Measurements from ENCODE around the gene TENT4A. TPM values are rescaled to one million over a fixed set of nuclear protein-coding genes. Genes with fewer than 3 reads are reported as not detected.

The TENT4A gene
- total and polyA plus RNA-seq, 10 of the 15 experiments (the other 5 are each of a cell fraction or from before 2014, with no cell fraction given): 1.4 to 30.6 (median 12.5) TPM

GRCh38 chr5:6792911-6793471 lies 79.8 kb downstream of the TENT4A start:
- 19% methylated on average over 14 of the region's 14 CpGs for WGBS (ENCODE audit: insufficient coverage, insufficient replicate concordance, low lambda C conversion rate, missing lambda C conversion rate)
- H2AFZ ChIP-seq (ENCODE audit: control insufficient read depth, low read depth, low read length): no peak overlapping the region
- ChIA-PET CTCF (no interaction called here), RAD21 (ENCODE audit: unreplicated experiment) (no interaction called here), SMC1A (ENCODE audit: uncharacterized antibody, unreplicated experiment) (interaction anchor here (1.6 kb wide), 1 partner anchor 8 kb away, joined by 5 read pairs; no protein-coding TSS in a partner anchor), POLR2A (no interaction called here)
- no peaks in the 10 kb centered on the region for H3K36me3 ChIP-seq (ENCODE audit: control insufficient read depth in 2 of 2, insufficient read depth in 2 of 2, low read length in 1 of 2)
- no peak overlapping the region for H3K9ac ChIP-seq (ENCODE audit: control insufficient read depth, insufficient read depth, low read length)
- in situ Hi-C loops (cut with MboI) (no loop called here), intact Hi-C loops (cut with micrococcal nuclease; ENCODE audit: unreplicated experiment) (no loop called here)
- BruUV-seq (replicated peaks): no TSS peak
- no peaks in the 10 kb centered on the region for H4K20me1 ChIP-seq (ENCODE audit: control insufficient read depth, insufficient read depth)
- ATAC-seq (no peak), FAIRE-seq (no peak), DNase-seq (ENCODE audit: low read depth, low spot score) (no peak)
- TF ChIP-seq ATF3 (IDR thresholded peaks at IDR 0.05; ENCODE audit: borderline replicate concordance, extremely low read depth, low read depth, low read length) (no peak), IKZF2 (IDR thresholded peaks at IDR 0.05) (no peak), NRF1 (conservative IDR thresholded peaks at IDR 0.05; ENCODE audit: low read depth, low read length) (no peak), CHD4 (IDR thresholded peaks at IDR 0.05) (no peak)
- TF ChIP-seq, protein P1, sequence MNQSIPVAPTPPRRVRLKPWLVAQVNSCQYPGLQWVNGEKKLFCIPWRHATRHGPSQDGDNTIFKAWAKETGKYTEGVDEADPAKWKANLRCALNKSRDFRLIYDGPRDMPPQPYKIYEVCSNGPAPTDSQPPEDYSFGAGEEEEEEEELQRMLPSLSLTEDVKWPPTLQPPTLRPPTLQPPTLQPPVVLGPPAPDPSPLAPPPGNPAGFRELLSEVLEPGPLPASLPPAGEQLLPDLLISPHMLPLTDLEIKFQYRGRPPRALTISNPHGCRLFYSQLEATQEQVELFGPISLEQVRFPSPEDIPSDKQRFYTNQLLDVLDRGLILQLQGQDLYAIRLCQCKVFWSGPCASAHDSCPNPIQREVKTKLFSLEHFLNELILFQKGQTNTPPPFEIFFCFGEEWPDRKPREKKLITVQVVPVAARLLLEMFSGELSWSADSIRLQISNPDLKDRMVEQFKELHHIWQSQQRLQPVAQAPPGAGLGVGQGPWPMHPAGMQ (IDR thresholded peaks at IDR 0.05; ENCODE audit: borderline replicate concordance): no peak
- no peak overlapping the region for H3K4me3 ChIP-seq
- H3K4me2 ChIP-seq (ENCODE audit: control insufficient read depth, insufficient read depth): no peak overlapping the region
- no peaks in the 10 kb centered on the region for H3K79me2 ChIP-seq (ENCODE audit: control insufficient read depth, insufficient read depth, low read length)
- no peaks in the 10 kb centered on the region for H3K4me1 ChIP-seq (ENCODE audit: control insufficient read depth, insufficient read depth, low read length)
- H3K27ac ChIP-seq (ENCODE audit: control insufficient read depth, insufficient read depth): no peak overlapping the region
- H3K27me3 ChIP-seq (replicated peaks in 1 of 2; ENCODE audit: control insufficient read depth in 2 of 2, insufficient read depth in 2 of 2, low read length in 1 of 2): peaks cover 3 to 5% of the 10 kb centered on the region in 2 experiments; a peak in 2 of 4 replicates
- no peaks in the 10 kb centered on the region for H3K9me3 ChIP-seq (replicated peaks; ENCODE audit: control insufficient read depth, insufficient read depth, low read length)

DNA sequence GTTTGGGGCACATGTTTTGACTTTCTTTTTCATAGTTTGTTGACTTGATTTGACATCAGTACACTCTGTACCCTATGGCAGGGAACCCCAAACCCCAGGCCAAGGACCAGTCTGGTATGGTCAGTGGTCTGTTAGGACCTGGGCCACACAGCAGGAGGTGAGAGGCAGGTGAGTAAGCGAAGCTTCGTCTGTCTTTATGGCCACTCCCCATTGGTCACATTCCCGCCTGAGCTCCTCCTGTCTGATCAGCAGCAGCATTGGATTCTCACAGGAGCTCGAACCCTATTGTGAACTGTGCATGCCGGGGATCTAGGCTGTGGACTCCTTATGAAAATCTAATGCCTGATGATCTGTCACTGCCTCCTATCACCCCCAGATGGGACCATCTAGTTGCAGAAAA lies 88.0 kb downstream of the TENT4A start:
- CTCF ChIA-PET: no interaction called here
- no peak overlapping the region for H3K4me3 ChIP-seq
- intact Hi-C loops (cut with micrococcal nuclease; ENCODE audit: unreplicated experiment) (no loop called here), in situ Hi-C loops (cut with MboI) (no loop called here)
- no peaks in the 10 kb centered on the region; a peak in 1 of 4 replicates for H3K27me3 ChIP-seq (replicated peaks in 1 of 2; ENCODE audit: control insufficient read depth in 2 of 2, insufficient read depth in 2 of 2, low read length in 1 of 2)
- H2AFZ ChIP-seq (ENCODE audit: control insufficient read depth, low read depth, low read length): no peak overlapping the region
- H3K4me1 ChIP-seq (ENCODE audit: control insufficient read depth, insufficient read depth, low read length): no peaks in the 10 kb centered on the region
- ATAC-seq: no peak
- H4K20me1 ChIP-seq (ENCODE audit: control insufficient read depth, insufficient read depth): no peaks in the 10 kb centered on the region
- POLR2A ChIA-PET: interaction anchor here (0.6 kb wide), 1 partner anchor 144 kb away, joined by 5 read pairs; no protein-coding TSS in a partner anchor
- H3K79me2 ChIP-seq (ENCODE audit: control insufficient read depth, insufficient read depth, low read length): no peaks in the 10 kb centered on the region
- no peak overlapping the region for H3K9ac ChIP-seq (ENCODE audit: control insufficient read depth, insufficient read depth, low read length)
- SMC1A ChIA-PET (ENCODE audit: uncharacterized antibody, unreplicated experiment): no interaction called here
- no peak for DNase-seq (ENCODE audit: low read depth, low spot score)
- H3K36me3 ChIP-seq (ENCODE audit: control insufficient read depth in 2 of 2, insufficient read depth in 2 of 2, low read length in 1 of 2): no peaks in the 10 kb centered on the region
- 33% methylated on average over 5 of the region's 5 CpGs for WGBS (ENCODE audit: insufficient coverage, insufficient replicate concordance, low lambda C conversion rate, missing lambda C conversion rate)
- H3K27ac ChIP-seq (ENCODE audit: control insufficient read depth, insufficient read depth): no peak overlapping the region
- no peak for FAIRE-seq
- no peaks in the 10 kb centered on the region for H3K9me3 ChIP-seq (replicated peaks; ENCODE audit: control insufficient read depth, insufficient read depth, low read length)
- BruUV-seq (replicated peaks): no TSS peak
- H3K4me2 ChIP-seq (ENCODE audit: control insufficient read depth, insufficient read depth): no peak overlapping the region
- TF ChIP-seq, protein P1 (IDR thresholded peaks at IDR 0.05; ENCODE audit: borderline replicate concordance): no peak
- RAD21 ChIA-PET (ENCODE audit: unreplicated experiment): no interaction called here
